T-helper 1 cell treated with Interleukin-12 subunit alpha and Interleukin-12 subunit beta and Interleukin-4 antibody, amounts not matched to agents 30 μg/mL and 1 μg/mL, for 36 hours (primary cell): ENCODE data around the gene N4BP2L2.

Experiments
- H3K27ac Mint-ChIP-seq: one replicate; pipeline ENCODE4 v1.8.0; 2021; ENCODE audit warnings: mild to moderate bottlenecking, mixed read lengths
- H3K27me3 Mint-ChIP-seq: one replicate; pipeline ENCODE4 v1.8.0; 2021; ENCODE audit warnings: low read depth, mixed read lengths
- H3K36me3 Mint-ChIP-seq: one replicate; pipeline ENCODE4 v1.8.0; 2021; ENCODE audit warnings: low read depth, mixed read lengths
- H3K4me1 Mint-ChIP-seq: one replicate; pipeline ENCODE4 v1.8.0; 2021; ENCODE audit warnings: low read depth, mixed read lengths
- H3K4me3 Mint-ChIP-seq: one replicate; pipeline ENCODE4 v1.8.0; 2021; ENCODE audit warnings: mild to moderate bottlenecking, moderate library complexity, mixed read lengths
- H3K9me3 Mint-ChIP-seq: one replicate; pipeline ENCODE4 v1.8.0; 2021; ENCODE audit warnings: mixed read lengths

N4BP2L2 gene

DNA sequence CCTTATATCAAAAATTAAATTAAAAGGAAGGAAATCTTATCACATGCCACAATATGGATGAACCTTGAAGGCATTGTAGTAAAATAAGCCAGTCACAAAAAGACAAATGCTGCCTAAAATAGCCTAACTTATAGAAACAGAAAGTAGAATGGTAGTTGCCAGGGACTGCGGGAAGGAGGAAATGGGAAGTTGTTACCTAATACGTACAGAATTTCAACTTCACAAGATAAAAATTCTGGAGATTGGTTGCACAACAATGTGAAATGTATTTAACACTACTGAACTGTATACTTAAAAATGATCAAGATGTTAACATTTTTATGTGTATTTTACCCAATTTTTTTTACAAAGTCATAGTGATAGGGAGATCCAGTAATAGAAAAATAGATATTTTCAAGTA, 10.2 kb upstream of the N4BP2L2 start:
- Mint-ChIP-seq H3K4me1 (no peaks in the 10 kb centered on the region), H3K4me3 (no peak overlapping the region), H3K27me3 (no peaks in the 10 kb centered on the region), H3K27ac (no peak overlapping the region), H3K9me3 (no peaks in the 10 kb centered on the region), H3K36me3 (no peaks in the 10 kb centered on the region)

DNA sequence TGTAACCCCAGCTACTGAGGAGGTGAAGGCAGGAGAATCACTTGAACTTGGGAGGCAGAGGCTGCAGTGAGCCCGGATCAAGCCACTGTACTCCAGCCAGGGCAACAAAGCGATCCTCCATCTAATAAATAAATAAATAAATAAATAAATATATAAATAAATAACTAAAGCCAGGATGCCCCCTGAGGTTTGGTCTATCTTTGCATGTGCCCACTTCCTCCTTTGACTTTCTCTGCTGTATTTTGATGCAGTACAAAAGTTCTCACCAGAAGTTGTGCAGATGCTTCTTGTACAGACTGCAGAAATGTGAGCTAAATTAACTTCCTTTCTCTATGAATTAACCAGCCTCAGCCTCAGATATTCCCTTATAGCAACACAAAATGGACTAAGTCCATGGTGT, 6.5 kb upstream of the N4BP2L2 start:
- no peaks in the 10 kb centered on the region for H3K4me1 Mint-ChIP-seq
- no peaks in the 10 kb centered on the region for H3K36me3 Mint-ChIP-seq
- no peak overlapping the region for H3K4me3 Mint-ChIP-seq
- H3K27me3 Mint-ChIP-seq = no peaks in the 10 kb centered on the region
- no peak overlapping the region for H3K27ac Mint-ChIP-seq
- H3K9me3 Mint-ChIP-seq = no peaks in the 10 kb centered on the region

DNA sequence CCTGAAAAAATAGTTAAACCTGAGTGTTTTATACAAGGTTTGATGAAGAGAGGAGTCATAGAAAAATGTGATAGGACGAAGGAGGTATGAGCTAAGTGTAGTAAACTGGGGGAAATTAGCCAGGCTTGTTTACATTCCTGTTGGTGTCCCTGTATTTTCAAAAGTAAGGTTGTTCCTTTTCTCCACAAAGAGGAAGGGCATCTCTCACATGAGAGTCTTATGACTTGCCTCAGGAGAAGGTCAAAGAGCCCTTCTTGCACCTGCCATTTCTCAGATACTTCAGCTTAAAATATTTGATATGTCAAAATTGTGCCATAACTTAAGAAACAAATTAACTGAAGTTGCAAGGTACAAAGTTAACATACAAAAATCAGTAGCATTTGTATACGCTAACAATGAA, 3.6 kb upstream of the N4BP2L2 start:
- no peak overlapping the region for H3K4me3 Mint-ChIP-seq
- H3K4me1 Mint-ChIP-seq = peaks cover 9% of the 10 kb centered on the region
- peaks cover 7% of the 10 kb centered on the region for H3K36me3 Mint-ChIP-seq
- H3K27me3 Mint-ChIP-seq = no peaks in the 10 kb centered on the region
- no peak overlapping the region for H3K27ac Mint-ChIP-seq
- H3K9me3 Mint-ChIP-seq = no peaks in the 10 kb centered on the region

DNA sequence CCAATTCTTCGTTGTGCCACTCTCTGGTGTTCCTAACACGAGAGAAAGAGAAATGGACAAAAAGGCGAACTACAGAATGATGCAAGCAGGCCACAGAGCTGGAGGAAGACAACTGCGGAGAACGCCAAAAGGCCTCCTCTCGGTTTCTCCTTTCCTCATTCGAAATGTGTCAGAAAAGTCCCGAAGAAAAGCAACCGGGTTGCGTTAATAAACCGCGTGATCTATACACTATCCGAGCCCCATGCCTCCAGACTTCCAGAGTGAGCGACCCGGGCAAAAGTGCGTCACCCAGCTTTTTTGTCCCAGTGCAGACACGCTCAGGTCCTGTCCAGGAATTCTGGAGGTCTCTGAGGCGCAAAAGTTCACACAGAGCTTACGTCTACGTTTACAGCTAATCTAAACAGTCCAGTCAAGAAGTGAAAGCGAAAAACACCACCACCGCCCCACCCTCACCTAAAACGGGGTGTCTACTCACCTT, 413 bp downstream of the N4BP2L2 start:
- Mint-ChIP-seq H3K36me3 (peaks cover 35% of the 10 kb centered on the region), H3K4me3 (peak overlapping the region; percentile 96), H3K9me3 (no peaks in the 10 kb centered on the region), H3K27ac (peak overlapping the region; percentile 99), H3K27me3 (no peaks in the 10 kb centered on the region), H3K4me1 (peaks cover 37% of the 10 kb centered on the region)

DNA sequence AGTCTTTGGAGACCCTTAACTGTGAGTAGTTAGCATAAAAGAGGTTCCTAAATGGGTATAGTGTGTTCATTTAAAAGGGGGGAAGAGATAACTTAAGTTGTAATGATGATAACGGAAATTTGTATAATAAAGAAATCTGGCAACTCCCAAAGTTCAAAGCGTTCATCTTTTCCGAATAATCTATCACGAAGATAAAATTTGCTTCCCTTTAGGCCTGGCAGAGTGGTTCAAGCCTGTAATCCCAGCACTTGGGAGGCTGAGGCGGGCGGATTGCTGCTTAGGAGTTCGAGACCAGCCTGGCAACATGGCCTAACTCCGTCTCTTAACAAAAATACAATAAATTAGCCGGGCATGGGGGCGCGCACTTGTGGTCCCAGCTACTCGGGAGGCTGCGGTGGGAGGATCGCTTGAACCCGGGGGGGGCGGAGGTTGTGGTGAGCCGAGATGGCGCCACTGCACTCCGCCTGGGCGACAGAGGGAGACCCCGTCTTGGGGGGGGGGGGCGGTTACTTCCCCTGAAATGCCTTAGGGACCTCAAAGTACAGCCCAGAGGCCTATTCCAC, 934 bp downstream of the N4BP2L2 start:
- Mint-ChIP-seq H3K36me3 (peaks cover 36% of the 10 kb centered on the region), H3K27me3 (no peaks in the 10 kb centered on the region), H3K4me1 (peaks cover 37% of the 10 kb centered on the region)

DNA sequence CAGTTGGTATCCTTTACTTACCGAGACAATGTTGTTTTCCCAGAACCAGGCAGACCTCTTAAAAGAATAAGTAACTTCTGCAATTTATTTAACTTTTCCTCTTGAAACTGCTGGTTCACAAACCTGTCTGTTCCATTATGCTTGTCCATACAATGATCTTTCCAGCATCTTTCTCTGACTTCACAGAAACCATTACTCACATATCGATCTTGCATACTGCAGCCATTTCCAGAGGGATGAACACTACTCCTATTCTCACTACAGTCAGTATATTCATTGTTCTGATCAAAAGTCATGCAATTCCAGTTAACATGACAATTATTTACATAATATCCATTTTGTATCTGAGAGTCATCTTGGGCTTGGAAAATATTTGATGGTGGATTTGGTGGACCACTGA, 2.8 kb downstream of the N4BP2L2 start:
- H3K9me3 Mint-ChIP-seq = no peaks in the 10 kb centered on the region
- peaks cover 52% of the 10 kb centered on the region for H3K4me1 Mint-ChIP-seq
- no peaks in the 10 kb centered on the region for H3K27me3 Mint-ChIP-seq
- peaks cover 36% of the 10 kb centered on the region for H3K36me3 Mint-ChIP-seq
- H3K4me3 Mint-ChIP-seq = peak overlapping the region; percentile 14
- H3K27ac Mint-ChIP-seq = no peak overlapping the region

More for the DNA sequence above, 934 bp downstream of the N4BP2L2 start:
- H3K9me3 Mint-ChIP-seq = no peaks in the 10 kb centered on the region
- peak overlapping the region; percentile 99 for H3K27ac Mint-ChIP-seq
- H3K4me3 Mint-ChIP-seq = peak overlapping the region; percentile 96

DNA sequence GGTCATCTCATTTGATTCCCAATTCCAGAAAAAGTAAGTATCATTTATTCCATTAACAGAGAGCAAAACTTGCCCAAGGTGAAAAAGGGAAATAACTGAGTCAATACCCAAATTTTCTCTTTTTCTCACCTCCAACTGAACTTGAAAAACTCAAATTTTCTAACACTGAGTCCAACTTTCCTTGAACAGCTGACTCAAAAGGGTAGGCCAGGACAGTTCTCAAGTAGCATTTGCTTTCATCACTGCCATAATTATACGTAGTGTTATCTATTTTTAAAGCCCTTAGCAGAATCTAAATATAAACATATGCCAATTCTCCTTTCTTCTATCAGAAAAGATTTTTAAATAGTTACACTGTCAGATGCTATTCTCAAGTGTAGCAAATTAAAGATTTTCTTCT, 3.5 kb downstream of the N4BP2L2 start:
- Mint-ChIP-seq H3K27ac (no peak overlapping the region), H3K27me3 (no peaks in the 10 kb centered on the region), H3K36me3 (peaks cover 36% of the 10 kb centered on the region), H3K4me1 (peaks cover 56% of the 10 kb centered on the region), H3K9me3 (no peaks in the 10 kb centered on the region), H3K4me3 (peak overlapping the region; percentile 67)

DNA sequence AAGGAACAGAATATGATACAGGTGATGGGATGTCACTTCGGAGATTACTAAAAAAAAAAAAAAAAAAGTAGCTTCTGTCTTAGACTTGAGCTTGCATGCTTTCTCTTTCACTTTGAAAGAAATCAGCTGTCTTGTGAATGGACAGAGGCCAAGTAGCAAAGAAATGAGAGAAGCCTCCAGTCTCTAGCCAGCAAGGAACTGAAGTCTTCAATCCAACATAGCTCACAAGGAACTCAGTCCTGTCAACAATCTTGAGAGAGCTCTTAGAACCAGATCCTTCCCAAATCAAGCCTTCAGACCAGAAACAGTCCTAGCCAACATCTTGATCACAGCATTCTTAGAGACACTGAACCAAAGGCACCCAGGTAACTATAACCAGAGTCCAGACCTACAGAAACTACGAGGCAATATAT, 7.7 kb downstream of the N4BP2L2 start:
- peak overlapping the region; percentile 92 for H3K27ac Mint-ChIP-seq
- H3K4me3 Mint-ChIP-seq = peak overlapping the region; percentile 66
- peaks cover 28% of the 10 kb centered on the region for H3K36me3 Mint-ChIP-seq
- no peaks in the 10 kb centered on the region for H3K9me3 Mint-ChIP-seq
- H3K27me3 Mint-ChIP-seq = no peaks in the 10 kb centered on the region
- H3K4me1 Mint-ChIP-seq = peaks cover 48% of the 10 kb centered on the region

DNA sequence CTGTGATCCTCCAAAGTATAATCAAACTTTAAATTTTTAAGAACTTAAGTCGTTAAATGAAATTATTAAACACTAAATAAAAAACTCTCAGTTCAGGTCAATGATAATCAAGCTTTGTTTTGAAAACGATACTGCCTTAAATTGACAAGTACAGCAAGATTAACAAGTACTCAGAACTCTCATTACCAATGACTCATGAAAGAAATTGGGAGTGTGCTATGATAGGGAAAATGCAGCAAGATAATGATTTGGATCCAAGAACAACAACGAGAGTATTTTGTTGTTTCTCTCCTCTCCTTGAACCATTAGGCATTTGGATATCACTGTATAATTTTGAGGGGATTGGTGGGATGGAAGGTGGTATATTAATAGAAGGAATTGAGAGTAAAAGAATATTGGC, 10.2 kb downstream of the N4BP2L2 start:
- H3K27me3 Mint-ChIP-seq = no peaks in the 10 kb centered on the region
- H3K36me3 Mint-ChIP-seq = peaks cover 28% of the 10 kb centered on the region
- H3K4me3 Mint-ChIP-seq = no peak overlapping the region
- H3K4me1 Mint-ChIP-seq = peaks cover 34% of the 10 kb centered on the region
- H3K27ac Mint-ChIP-seq = peak overlapping the region; percentile 8
- no peaks in the 10 kb centered on the region for H3K9me3 Mint-ChIP-seq

DNA sequence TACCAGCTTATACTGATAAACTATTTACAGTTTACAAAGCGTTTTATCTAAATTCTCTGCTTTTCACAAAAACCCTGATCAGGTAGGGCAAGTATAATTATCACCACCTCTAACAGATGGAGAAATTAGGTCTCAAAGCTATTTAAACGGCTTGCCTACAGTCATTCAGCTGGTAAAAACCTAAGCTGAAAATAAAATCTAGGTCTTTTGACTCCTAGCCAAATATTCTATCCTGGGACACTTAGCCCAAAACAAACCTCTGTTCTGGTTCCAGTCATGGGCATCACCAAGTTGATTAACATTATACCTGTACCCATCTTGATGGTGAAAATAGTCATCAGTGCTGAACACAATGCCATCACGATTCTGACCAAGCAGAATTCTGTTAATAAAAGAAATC, 11.4 kb downstream of the N4BP2L2 start:
- Mint-ChIP-seq H3K36me3 (peaks cover 29% of the 10 kb centered on the region), H3K4me3 (no peak overlapping the region), H3K27me3 (no peaks in the 10 kb centered on the region), H3K4me1 (peaks cover 31% of the 10 kb centered on the region), H3K27ac (no peak overlapping the region), H3K9me3 (no peaks in the 10 kb centered on the region)

DNA sequence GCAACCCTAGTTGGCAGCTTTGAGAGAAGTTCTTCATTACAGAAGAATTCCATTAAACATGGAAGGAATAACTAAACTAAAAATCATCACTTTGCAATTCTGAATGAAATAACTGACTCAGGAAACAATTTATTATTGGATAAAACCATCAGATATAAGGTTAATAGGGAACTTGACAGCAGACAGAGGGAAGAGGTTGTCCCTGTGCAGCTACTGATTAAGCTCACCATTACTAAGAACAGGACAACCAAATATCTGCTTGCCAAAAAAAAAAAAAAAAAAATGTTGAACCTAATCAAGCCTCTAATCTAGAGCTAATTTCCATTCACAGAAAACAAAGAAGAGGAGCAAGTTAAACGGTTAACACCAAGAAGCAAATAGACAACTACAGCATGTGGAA, 12.8 kb downstream of the N4BP2L2 start:
- Mint-ChIP-seq H3K36me3 (peaks cover 36% of the 10 kb centered on the region), H3K4me1 (peaks cover 20% of the 10 kb centered on the region), H3K9me3 (no peaks in the 10 kb centered on the region), H3K4me3 (no peak overlapping the region), H3K27me3 (no peaks in the 10 kb centered on the region), H3K27ac (no peak overlapping the region)

DNA sequence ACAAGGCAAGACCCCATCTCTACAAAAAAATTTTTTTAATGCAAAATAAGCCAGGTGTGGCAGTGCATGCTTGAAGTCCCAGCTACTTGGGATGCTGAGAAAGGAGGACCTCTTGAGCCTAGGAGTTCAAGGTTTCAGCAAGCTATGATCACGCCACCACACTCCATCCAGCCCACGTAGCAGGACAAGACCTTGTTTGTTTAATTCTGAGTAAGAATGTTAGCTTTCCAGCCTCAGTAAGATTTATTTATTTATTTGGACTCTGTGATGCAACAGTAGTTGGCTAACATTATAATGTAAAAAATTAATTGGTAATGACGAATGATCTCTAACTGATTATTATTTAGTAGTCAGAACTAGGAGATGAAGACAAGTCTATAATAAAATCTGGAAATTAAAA, 23.3 kb downstream of the N4BP2L2 start:
- H3K4me1 Mint-ChIP-seq = peaks cover 1% of the 10 kb centered on the region
- peaks cover 46% of the 10 kb centered on the region for H3K36me3 Mint-ChIP-seq
- H3K4me3 Mint-ChIP-seq = no peak overlapping the region
- H3K9me3 Mint-ChIP-seq = no peaks in the 10 kb centered on the region
- H3K27me3 Mint-ChIP-seq = no peaks in the 10 kb centered on the region
- H3K27ac Mint-ChIP-seq = no peak overlapping the region

DNA sequence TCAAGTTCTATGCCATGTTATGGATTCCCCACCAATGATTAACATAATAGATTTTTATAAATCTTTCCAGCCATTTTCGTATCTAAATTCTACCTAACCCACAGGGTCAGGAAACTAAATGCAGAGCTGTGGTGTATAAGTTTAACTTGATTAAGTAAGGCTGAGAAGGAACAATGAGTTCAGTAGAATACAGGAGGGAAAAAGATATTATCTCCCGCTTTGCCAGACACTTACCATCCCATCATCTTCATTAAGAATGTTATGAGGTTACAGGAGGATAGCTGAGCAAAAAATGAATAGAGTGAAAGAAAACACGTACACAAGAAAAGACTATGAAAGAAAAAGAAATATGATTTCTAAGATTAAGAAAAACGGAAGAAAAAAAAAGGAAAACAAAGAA, 27.1 kb downstream of the N4BP2L2 start:
- no peak overlapping the region for H3K27ac Mint-ChIP-seq
- H3K4me1 Mint-ChIP-seq = peaks cover 1% of the 10 kb centered on the region
- H3K9me3 Mint-ChIP-seq = no peaks in the 10 kb centered on the region
- peaks cover 39% of the 10 kb centered on the region for H3K36me3 Mint-ChIP-seq
- no peak overlapping the region for H3K4me3 Mint-ChIP-seq
- no peaks in the 10 kb centered on the region for H3K27me3 Mint-ChIP-seq

DNA sequence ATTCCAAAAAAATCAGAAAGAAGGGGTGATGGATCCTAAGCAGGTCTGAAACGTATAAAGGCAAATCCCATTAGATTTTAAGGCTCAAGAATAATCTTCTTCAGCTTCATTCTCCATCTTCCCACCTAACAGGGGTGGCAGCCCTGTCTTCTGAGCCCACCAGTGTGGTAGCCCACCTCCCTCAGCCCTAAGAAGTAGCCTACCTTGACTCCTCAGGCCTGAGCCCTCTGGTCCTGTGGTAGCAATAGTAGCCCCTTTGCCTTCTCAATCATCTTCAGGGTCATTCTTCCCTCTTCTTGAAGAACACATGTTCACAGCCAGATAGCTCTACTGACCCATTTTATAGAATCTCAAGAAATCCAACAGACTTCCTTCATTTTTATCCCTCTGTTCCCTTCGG, 33.7 kb downstream of the N4BP2L2 start:
- no peaks in the 10 kb centered on the region for H3K27me3 Mint-ChIP-seq
- H3K4me1 Mint-ChIP-seq = no peaks in the 10 kb centered on the region
- H3K4me3 Mint-ChIP-seq = no peak overlapping the region
- no peaks in the 10 kb centered on the region for H3K9me3 Mint-ChIP-seq
- H3K27ac Mint-ChIP-seq = no peak overlapping the region
- H3K36me3 Mint-ChIP-seq = peaks cover 16% of the 10 kb centered on the region

DNA sequence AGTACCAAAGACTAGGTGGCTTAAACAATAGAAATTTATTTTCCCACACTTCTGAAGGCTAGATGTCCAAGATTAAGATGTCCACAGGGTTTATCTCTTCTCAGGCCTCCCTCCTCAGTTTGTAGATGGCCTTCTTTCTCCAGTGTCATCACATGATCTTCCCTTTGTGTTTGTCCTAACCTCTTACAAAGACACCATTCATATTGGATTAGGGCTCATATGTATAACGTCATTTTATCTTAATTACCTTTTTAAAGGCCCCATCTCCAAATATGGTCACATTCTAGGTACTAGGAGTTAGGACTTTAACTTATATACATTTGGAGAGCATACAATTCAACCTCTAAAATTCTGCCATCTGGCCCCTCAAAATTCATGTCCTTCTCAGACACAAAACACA, 34.3 kb downstream of the N4BP2L2 start:
- H3K27ac Mint-ChIP-seq = no peak overlapping the region
- no peak overlapping the region for H3K4me3 Mint-ChIP-seq
- peaks cover 13% of the 10 kb centered on the region for H3K36me3 Mint-ChIP-seq

DNA sequence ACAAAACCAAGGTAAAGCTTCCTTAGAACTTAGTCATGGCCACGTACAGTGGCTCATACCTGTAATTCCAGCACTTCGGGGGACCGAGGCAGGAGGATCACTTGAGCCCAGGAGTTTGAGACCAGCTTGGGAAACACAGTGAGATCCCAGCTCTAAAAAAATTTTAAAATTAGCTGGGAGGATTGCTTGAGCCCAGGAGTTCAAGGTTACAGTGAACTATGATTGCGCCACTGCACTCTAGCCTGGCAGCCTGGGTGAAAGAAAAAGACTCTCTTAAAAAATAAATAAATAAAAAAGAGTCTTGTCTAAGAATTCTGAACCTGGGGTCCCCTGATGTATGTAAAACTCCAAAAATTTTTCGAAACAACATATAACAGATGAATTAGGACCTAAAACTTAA, 34.9 kb downstream of the N4BP2L2 start:
- no peak overlapping the region for H3K27ac Mint-ChIP-seq
- no peaks in the 10 kb centered on the region for H3K27me3 Mint-ChIP-seq
- H3K36me3 Mint-ChIP-seq = peaks cover 12% of the 10 kb centered on the region
- H3K9me3 Mint-ChIP-seq = no peaks in the 10 kb centered on the region
- H3K4me1 Mint-ChIP-seq = no peaks in the 10 kb centered on the region
- no peak overlapping the region for H3K4me3 Mint-ChIP-seq

More for the DNA sequence above, 34.3 kb downstream of the N4BP2L2 start:
- Mint-ChIP-seq H3K27me3 (no peaks in the 10 kb centered on the region), H3K9me3 (no peaks in the 10 kb centered on the region), H3K4me1 (no peaks in the 10 kb centered on the region)
